H1 (cell line): ENCODE data around the gene FAM53B. TPM values are rescaled to one million over a fixed set of nuclear protein-coding genes. Genes with fewer than 3 reads are reported as not detected.

ENCODE experiments used
- ATF3 ChIP-seq: IDR thresholded peaks from 2 replicates; pipeline ENCODE4 v1.6.1; 2011; ENCODE audit warnings: low read depth, mild to moderate bottlenecking, low read length; ENCODE audit not compliant: insufficient read depth
- CBX5 ChIP-seq: fragments of 300-800, 300-1000 bp; sonication (generic); IDR thresholded peaks from 2 replicates; pipeline ENCODE4 v1.7.1; 2016; ENCODE audit warnings: antibody characterized with exemption, low read length, low read depth
- CBX8 ChIP-seq: fragments of 300-800, 300-1000 bp; sonication (generic); IDR thresholded peaks from 2 replicates; pipeline ENCODE4 v1.7.1; 2016; ENCODE audit warnings: low read depth, low read length, borderline replicate concordance
- E2F6 ChIP-seq: IDR thresholded peaks from 2 replicates; pipeline ENCODE4 v1.6.1; 2012; ENCODE audit warnings: inconsistent platforms
- EP300 ChIP-seq, 2 experiments: IDR thresholded peaks; 1 replicate in 1 of 2; 2 replicates in 1 of 2; pipeline ENCODE4 v1.6.1; 2011 to 2012; ENCODE audit warnings: low read depth in 2 of 2, low read length in 2 of 2, mild to moderate bottlenecking in 2 of 2, borderline replicate concordance in 1 of 2, inconsistent platforms in 1 of 2, moderate library complexity in 1 of 2
- RAD21 ChIP-seq, 2 experiments: IDR thresholded peaks in 1 of 2; conservative IDR thresholded peaks in 1 of 2; 2 replicates each; pipeline ENCODE4 v1.6.1; 2011; ENCODE audit warnings: low read depth in 2 of 2, low read length in 2 of 2, improper control_type of control experiment in 1 of 2, inconsistent platforms in 1 of 2, mild to moderate bottlenecking in 1 of 2, moderate library complexity in 1 of 2
- RBBP5 ChIP-seq: IDR thresholded peaks from 2 replicates; pipeline ENCODE4 v1.7.1; 2012; ENCODE audit warnings: low read depth, mild to moderate bottlenecking, inconsistent platforms, low read length, moderate library complexity, borderline replicate concordance
- SIRT6 ChIP-seq: IDR thresholded peaks from one replicate; pipeline ENCODE4 v1.7.1; 2012; ENCODE audit warnings: low read length, inconsistent platforms
- SRF ChIP-seq: IDR thresholded peaks from 2 replicates; pipeline ENCODE4 v1.6.1; 2011; ENCODE audit warnings: mild to moderate bottlenecking, low read depth, low read length, moderate library complexity
- TAF7 ChIP-seq: optimal IDR thresholded peaks from 2 replicates; pipeline ENCODE3; 2011; ENCODE audit warnings: low read depth, mild to moderate bottlenecking, inconsistent platforms, low read length, moderate library complexity, borderline replicate concordance
- polyA plus RNA-seq, 7 experiments: library from polyadenylated mRNA; depleted of rRNA in 3 of 7; stranded (reverse) in 5 of 7; unstranded in 2 of 7; fragments of >200 nt in 5 of 7; fragments of 200-250 nt in 2 of 7; gene quantifications; 1 replicate in 5 of 7; 2 replicates in 1 of 7; 4 replicates in 1 of 7; pipeline versions ENCODE4 v1.2.1 to v1.2.3, GENCODE V29; 2011 to 2013; ENCODE audit warnings: missing spikeins in 2 of 7, mixed read lengths in 2 of 7
- total RNA-seq: library from RNA; stranded (reverse); fragmentation: NEBNext Ultra II Directional; extraction: Animal tissue kit (Norgen Biotek cat#: 25700); gene quantifications from 2 replicates; pipeline ENCODE4 v1.2.1, GENCODE V29; 2021

The FAM53B gene
- total and polyA plus RNA-seq, 2 of the 8 experiments (the other 6 are each of a cell fraction or from before 2014, with no cell fraction given): 5.3 to 14.4 TPM

GRCh38 chr10:124666494-124666893 is 77.7 kb downstream of the FAM53B start (continued):
- TF ChIP-seq ATF3 (no peak), SRF (no peak), SIRT6 (no peak), RBBP5 (no peak), TAF7 (no peak), CBX5 (no peak), CBX8 (no peak), E2F6 (no peak), EP300 (IDR thresholded peaks at IDR 0.05; ENCODE audit: borderline replicate concordance in 1 of 2, low read depth in 2 of 2, low read length in 2 of 2) (no peak), RAD21 (IDR thresholded peaks at IDR 0.05 in 1 of 2, conservative IDR thresholded peaks at IDR 0.05 in 1 of 2; ENCODE audit: low read depth in 2 of 2, low read length in 2 of 2) (no peak)
- TF ChIP-seq, all 59 proteins: peak for 0
